Nucleus accumbens (tissue), 56 donors: ENCODE results near the gene ARHGEF7.

Experiments used
- DNase-seq, 56 donors: peaks; one replicate each; lab custom pipeline; 2025; lab: John Stamatoyannopoulos, UW

The ARHGEF7 gene

DNA sequence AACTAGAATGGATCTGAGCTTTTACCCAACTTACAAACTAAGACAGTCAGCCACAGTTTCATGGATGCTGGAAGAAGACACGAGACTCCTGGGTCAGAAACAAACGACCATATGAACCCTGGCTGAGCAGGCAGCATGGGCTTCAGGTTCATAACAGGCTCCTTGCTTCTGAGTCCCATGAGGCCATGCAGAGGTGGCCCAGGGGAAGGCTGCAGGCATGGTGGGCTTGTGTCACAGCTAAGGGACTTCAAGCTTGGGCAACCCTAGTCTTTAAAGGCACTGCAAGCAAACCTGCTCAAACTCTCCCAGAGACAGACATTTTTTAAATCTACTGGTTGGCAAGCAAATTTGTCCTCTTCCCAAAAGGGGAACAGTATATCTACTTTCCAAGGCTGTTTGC, 5.1 kb upstream of the ARHGEF7 start:
- DNase-seq: no peak

DNA sequence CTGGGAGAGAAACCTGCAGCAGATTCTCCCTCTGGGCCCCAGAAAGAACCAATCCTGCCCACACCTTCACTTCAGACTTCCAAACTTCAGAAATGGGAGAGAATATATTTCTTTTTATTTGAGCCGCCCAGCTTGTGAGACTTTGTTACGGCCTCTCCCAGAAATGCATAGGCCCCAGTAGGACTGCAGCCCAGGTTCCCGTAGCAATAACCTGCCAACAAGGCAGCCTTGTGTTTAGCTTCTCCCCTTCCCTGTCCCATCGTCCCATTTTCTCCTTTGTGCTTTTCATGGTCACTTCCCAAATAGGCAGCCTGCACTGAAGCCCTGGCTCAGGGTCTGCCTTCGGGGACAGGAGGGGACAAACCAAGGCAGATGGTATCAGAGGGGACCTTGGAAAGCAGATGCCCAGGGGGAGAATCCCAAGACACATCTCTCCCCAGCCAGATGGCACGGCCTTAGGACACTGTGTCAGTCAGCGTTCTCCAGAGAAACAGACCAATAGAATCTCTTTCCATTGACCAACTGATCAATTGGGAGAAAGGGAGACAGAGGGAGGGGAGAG, 3.7 kb upstream of the ARHGEF7 start:
- DNase-seq: no peak

DNA sequence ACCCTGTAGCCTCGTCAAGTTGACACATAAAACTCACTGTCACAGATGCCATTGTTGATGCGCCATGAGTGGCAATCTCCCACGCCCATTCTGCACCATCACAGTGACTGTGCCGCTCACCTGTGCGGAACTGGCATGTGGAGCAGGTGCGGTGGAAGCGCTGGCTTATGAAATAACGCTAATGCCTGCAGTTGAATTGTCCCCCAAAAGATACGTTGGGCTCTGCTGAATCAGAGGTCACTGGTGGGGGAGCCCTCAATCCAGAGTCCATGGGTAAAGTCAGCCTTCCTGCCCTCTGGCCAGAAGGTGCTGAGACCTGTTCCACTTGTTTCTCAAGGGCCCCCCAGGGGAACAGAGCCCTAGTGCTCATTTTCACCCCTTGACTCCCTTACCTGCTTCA, 2.9 kb upstream of the ARHGEF7 start:
- DNase-seq: no peak

DNA sequence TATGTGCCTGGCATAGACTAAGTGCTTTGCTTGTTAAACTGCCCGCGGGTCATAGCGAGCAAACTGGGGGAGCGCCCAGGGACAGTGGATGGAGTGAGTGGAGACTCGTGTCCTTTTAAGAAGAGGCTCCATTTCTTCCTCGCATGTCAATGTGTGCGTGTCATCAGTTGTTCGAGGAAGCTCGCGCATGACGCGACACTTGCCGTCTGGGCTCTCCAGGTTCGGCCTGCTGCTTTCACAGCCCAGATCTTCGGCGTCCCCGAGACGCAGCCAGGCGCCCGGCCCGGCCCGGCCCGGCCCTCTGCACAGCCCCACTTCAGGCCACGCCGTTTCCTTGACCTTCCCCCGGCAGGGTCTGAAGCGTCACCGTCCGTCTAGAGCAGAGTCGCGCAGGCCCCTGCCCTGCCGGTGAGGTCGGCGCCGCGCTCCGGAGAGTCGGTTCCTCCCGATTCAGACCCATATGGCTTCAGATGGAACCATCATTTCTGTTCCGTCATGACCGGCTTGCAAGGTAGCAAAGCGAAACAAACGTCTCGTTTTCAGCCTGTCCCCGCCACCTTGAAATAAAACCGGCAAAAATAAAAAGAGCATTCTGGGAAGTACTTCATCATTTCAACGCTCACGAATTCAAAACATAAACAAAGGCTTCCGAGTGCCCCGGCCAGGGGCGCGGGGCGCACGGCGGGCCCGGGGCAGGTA, 599 bp upstream of the ARHGEF7 start:
- DNase-seq: peak in 14 of 56 donors; percentile 15 to 65 (median 40)

DNA sequence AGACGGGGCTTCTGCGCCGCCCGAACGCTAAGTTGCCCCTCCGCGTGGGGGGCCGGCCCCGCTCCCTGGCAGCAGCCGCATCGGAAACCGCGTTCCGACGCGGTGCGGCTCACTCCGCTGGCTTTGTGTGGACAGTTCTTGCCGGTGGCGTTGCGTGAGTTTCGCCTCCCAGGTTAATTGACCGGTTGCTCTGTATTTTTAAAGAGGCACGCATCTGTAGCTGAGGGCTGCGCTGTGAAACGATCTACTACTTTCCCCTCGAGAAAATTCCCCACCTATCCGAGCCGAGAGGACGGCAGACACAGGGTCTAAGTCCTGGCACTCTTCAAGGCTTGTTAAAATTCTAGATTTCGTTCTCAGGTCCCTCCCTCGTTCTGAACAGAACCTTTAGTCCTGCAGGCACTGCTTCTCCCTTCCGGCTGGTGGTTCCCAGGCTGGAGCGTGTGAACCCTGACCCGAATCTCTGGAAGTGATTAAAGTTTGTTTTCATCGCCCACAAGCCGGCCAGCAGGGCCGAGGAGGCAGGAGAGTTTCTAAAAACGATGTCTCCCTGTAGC, 933 bp downstream of the ARHGEF7 start:
- peak in 2 of 56 donors; percentile 4 to 11 for DNase-seq

DNA sequence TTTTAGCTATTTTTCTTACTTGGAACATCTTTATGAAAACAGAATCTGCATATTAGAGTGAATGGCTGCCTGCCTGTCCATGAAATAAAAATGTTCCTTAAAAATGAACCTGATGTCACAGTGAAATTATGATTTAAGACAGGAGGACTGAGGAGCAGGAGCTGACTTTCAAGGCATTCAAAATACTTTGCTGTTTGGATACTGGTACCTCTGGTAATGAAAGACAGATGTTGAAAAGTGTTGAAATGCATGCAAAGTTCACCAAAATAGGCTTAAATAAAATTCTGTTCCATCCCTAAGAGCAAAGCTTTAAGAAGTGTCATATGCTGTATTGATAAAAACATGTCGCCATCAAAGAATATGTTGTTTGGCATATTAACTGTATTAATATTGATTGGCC, 1.7 kb downstream of the ARHGEF7 start:
- no peak for DNase-seq

DNA sequence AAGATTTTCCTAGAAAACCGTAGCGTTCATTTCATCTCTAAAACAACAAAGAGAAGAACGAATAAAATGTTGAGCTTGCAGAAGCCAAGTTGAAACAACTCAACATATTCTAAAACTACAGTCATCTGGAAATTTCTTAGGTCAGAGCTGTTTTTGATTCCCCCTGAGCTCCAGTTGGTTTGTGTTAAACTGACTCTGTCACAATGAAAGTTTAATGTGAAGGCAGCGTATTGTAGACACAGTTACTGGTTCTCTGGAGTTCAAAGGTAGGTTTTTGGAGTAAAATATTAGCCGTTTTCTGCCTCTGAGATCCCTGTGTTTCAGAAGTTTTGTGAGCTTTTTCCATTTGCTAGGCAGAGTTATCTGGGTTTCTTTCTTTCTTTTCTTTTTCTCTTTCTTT, 2.2 kb downstream of the ARHGEF7 start:
- no peak for DNase-seq

DNA sequence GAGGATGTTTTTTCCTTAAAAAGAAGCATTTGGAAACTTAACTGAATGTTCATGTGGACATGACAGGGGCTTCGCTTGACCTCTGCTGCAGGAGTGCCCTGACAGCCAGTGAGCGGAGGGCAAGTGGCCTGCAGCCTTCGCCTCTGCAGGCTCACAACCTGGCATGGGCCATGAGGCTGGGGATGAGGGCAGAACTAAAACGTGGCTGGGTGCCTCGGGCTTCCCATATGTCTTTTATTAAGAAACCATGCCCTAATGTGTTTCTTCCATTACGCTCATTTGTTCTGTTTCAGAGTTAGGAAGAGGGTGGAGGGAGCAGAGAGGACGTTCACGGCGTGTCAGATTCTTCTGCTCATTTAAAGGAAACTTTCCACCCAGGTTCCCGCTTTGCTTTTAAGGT, 2.9 kb downstream of the ARHGEF7 start:
- no peak for DNase-seq

DNA sequence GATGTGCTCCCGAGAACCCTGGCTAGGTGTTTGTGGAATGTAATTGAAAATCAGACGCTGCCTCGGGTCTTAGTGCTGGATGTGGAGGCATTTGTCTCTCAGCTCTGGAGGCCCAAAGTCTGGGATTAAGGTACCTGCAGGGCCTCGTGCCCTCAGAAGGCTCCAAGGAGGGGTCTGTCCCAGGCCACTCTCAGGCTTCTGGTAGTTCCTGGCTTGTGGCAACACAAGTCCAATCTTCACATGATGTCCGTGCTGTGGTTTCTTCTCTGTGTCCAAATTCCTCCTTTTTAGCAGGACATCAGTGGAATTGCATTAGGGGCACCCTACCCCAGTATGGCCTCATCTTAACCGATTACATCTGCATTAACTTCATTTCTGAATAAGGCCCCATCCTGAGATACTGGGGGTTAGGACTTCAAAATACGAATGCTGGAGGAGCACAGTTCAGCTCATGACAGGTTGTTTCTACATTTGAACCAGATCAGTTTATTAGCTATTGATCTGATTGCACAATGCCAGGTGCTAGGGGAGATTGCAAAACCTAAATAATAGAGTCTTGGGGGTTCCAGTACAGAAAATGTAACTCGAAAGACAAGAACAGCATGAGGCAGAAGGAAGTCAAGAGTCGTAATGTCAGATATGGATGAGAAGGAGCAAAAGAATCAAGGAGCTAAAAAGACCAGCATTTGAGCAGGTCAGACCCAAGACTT, 3.9 kb downstream of the ARHGEF7 start:
- no peak for DNase-seq

DNA sequence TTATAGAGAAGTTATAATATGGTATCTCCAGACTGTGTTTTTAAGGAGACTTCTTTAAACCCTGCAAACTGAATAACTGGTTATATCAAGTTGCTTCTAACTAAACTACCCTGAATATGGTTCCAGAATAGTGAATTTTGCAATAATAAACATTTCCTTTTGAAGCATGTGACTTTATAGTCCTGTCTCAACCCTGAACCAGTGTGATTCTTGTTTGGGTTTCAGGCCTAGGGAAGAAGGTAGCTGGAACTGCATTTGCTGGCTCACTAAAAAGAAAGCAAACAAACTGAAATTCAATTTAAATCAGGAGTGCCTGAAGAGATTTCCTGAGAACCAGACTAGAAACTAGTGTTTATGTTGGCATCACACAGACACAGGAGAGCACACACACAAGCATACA, 4.9 kb downstream of the ARHGEF7 start:
- DNase-seq: no peak

DNA sequence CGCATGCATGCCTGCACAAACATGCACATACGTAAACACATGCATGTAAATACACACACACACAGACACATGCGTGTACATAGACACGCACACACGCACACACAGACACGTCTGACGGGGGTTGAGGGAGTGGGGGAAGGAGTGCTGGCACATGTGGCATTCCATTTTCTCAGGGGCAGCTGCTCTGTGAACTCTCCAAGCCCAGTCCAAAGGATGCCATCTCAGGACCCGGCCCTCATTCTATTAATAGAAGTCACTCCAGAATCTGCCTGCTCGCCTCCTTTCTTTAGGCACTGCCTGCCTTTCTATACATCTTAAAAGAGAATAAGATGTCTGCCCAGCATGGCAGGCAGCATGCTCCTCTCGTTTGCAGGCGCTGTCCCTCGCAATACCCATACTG, 5.3 kb downstream of the ARHGEF7 start:
- DNase-seq: no peak

DNA sequence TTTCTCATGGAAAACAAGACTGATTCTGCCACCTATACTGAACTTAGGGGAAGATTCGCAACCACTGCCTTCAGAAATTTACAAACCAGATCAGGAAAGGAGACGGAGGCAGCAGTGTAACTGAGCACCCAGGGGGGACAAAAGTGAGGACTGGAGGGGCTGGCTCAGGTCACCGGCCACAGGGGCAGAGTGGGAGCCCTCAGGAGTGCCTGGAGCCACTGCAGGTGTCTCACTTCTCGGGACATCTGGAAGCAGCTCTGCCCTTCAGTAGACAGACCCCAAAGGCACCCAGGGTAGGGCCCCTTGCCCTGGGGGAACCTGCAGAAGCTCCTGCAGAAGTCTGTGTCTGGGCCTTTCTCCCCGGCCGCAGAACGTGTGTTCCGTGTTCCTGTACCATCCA, 5.8 kb downstream of the ARHGEF7 start:
- DNase-seq: no peak

DNA sequence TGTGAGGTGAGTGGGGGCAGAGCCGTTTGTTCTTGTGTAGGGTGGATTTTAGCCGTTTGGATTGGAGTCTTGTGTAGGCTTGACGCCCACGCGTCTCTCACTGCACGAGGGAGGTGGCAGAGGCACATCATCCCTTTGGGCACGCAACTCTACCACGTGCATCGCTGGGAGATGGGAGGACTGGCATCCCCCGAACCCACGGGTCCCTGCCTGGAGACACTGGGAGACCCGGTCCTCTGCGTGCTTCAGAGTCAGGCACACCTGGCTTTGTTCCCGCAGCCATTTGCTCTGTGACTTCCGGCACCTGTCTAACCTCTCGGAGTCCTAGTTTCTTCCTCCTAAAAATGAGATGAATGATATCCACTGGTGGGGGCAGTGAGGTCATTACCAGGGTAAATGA, 6.4 kb downstream of the ARHGEF7 start:
- DNase-seq: peak in 17 of 56 donors; percentile 3 to 64 (median 27)

DNA sequence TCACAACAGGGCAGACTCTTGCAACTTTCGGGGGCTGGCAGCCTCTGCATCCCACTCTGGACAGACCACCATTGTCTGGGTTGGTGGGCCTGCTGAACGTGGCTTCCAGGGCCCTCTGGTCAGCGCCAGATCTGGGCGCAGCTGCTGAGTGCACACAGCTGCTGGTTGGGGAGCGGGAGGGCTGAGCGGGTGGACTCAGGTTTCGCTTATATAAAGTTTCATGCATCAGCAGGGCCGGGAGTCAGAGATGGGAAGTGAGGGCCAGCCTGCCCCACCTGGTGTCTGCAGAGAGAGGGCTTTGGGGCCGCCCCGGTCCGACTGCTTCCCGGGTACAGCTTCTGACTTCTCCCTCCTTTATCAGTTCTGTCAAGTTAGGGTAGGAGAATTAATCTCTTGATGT, 6.9 kb downstream of the ARHGEF7 start:
- no peak for DNase-seq

DNA sequence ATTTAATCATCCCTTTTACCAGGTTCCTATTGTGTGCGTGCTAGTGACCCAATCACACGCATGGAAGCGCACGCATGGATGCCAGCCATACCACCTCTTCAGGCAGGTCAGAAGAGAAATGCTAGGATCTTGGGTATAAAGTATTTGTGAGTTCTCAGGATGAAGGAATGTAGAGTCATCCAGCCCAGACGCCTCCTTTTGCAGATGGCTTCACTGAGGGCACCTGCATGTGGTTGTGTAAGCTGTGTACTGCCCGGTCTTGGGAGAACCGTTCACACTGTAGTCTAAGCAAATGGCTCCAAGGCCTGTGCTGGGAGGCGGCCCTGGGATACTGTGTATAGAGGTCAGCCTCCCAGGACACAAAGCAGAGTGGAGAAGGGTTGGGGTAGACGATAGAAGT, 7.5 kb downstream of the ARHGEF7 start:
- no peak for DNase-seq

DNA sequence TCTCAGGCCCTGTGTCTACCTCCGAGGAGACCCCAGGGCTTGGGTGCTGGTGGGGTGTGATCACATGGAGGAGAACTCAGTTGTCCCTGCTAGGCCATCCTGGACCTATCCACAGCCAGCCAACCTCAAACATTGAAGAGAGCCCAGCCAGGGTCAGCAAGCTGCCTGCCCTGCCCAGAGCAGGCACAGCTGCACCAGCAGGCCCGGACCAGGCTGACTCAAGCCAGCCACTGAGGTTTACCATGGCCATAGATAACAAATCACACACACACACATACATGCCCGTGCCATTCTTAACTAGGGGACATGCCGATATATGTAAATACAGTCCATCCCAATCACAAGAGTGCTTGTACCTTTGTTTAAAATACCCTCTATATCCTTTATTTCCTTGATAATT, 8.1 kb downstream of the ARHGEF7 start:
- DNase-seq: no peak

DNA sequence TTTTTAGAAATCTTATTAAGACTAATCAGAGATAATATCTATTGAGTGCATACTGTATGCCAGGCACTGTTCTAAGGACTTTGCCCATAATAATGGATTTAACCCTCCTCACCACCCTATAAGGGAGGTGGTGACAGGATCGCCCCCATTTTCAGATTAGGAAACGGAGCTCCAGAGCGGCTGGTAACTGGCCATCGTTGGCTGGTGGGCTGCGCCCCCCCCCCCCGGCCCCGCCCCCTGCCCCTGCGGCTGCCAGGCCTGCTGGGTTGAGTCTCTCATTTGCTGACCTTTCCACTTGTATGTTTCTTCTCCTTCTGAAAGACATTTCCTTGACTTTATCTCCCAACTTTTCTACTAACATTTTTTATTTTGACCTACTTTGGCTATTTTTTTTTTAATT, 8.5 kb downstream of the ARHGEF7 start:
- no peak for DNase-seq

DNA sequence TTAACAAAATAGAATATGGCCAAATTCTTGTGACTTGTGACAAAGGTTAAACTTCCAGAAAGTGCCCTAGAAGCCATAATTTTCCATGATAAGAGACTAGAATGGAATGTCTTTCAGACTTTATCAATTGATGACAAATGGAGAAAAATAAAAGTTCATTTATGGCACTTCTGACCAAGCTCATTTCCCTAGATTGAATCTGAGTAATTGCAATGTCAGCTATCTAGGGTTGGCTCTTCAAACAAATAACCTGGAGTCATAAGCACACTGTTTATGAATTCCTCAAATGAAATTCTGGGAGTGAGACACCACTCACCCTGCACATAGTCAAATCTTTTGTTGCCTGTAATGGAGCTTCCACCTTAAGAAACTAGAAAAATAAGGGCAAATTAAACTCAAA, 11.4 kb downstream of the ARHGEF7 start:
- DNase-seq: no peak

DNA sequence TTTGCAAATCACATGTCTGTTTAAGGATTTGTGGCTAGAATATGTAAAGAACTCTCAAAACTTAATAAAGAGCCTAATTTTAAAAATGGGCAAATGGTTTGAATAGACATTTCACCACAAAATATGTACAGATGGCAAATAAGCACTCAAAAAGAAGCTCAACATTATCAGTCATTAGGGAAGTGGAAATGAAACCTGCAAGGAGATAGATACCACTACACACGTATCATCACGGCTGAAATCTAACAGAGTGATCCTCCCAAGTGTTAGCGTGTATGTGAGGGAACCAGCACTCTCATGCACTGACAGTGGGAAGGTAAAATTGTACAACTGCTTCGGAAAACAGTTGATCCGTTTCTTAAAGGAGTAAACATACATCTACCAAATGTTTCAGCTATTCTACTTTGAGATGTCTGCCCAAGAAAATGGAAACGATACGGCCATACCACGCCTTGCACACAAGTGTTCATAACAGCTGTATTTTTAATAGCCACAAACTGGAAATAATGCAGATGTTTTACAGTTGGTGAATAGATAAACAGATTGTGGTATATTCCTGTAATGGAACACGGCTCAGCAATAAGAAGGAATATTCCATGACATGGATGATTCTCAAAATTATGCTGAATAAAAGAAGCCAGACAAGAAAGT, 14.5 kb downstream of the ARHGEF7 start:
- no peak for DNase-seq

DNA sequence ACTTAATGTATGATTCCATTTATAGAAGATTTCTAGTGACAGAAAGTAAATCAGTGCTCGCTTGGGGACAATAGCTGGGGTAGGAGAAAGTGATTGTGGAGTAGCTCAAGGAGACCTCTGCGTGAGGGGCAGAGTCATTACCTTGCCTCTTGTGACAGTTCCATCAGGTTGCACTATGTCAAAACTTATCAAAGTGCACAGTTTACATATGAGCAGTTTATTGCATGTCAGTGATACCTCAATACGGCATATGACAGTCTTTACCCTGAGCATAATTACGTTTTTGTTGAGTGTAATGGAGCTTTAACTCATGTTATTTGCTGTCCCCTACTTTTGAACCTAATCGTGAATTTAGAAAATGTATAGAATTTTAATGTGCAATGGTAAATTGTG, 15.0 kb downstream of the ARHGEF7 start:
- no peak for DNase-seq

DNA sequence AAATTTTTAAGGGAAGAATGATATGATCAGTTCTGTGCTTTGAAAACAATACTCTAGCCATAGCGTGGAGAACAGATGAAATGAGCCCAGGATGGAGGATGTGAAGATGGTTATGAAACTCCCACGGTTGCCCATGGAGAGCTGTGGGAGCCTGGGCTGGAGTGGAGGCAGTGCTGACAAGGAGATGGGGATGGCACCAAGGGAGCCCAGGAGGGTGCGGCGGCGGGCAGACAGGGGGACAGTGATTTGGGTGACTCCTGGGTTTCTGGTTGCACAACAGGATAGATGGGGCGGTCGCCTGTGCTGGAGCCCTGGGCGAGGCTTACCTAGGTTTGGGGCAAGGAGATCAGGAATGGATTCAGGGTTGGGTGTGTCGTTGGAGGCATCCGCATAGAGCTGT, 15.9 kb downstream of the ARHGEF7 start:
- DNase-seq: no peak
